Measurements from ENCODE around the gene GHRHR.

GHRHR gene

GRCh38 chr7:30963842-30964241 lies at the start of gene GHRHR:
TSS of gene GHRHR (plus strand) at chr7:30963953. CDS start at chr7:30964069, 116 bp downstream.
- DNase-seq (ENCODE audit: low read depth): no peak

DNA sequence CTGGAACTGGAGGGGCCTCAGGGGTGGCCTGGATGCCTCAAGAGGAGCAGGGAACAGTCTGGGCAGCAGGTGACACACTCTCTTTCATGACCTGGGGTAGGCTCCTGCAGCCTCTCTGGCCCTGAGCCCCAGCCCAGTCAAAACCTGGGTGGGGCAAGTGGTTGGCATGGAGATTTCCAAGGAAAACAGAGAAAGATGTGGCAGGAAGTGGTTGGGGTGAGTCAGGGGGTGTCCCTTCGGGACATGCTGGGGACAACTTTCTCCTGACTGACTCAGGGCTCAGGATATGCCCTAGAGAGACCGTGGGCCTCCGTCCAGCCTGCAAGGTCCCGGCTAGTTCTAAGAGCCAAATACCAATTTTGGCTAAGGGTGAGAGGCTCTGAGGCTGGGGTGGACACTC lies 49.2 kb upstream of the GHRHR start:
- no peak for DNase-seq (ENCODE audit: low read depth)

DNA sequence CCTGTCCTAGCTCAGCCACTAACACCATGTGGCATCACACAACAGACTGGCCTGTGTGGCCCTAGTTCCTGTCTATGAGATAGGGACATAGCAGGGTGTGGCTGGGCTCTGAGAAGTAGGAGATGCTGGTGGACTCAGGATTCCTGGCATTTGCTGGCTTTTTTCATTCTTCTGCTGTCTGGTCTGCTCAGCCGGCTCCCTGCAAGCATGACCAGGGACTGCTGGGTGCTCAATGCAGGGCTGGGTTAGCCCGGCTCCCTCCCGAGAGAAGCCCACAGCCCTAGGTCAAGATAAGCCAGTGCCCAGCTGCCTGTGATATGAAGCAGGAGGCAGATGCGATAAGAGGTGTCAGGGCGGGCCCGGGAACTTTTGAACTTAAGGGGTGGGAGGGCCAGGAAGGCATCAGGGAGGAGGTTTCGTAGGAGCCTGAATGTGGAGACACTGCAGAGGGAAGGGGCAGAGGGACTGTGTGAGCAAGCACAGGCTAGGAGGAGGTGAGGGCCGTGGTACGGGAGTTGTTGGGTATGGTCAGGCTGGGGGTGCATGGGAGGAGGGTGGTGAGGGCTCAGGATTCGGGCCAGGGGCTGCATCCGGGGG lies 48.6 kb upstream of the GHRHR start:
- DNase-seq (ENCODE audit: low read depth): no peak

GRCh38 chr7:30915751-30916150 lies 48.0 kb upstream of the GHRHR start:
- DNase-seq (ENCODE audit: low read depth): no peak

DNA sequence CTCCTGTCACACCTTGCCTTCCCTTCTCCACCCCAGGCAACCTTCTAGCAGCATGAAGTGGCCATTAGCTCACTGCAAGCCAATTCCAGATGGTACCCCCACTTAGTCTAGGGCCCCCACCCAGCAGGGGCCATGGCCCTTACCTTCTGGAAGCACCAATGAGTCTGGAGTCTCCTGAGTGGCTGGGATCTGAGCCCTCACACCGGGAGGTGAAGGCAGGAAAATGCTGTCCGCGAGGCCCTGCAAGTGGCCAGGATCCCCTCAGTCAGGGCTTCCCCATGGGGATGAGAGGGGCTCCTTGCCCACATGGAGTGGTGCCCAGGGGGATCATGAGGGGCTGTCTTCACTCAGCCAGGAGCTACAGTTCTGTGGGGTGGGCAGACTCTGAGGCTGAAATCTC lies 47.5 kb upstream of the GHRHR start:
- no peak for DNase-seq (ENCODE audit: low read depth)

DNA sequence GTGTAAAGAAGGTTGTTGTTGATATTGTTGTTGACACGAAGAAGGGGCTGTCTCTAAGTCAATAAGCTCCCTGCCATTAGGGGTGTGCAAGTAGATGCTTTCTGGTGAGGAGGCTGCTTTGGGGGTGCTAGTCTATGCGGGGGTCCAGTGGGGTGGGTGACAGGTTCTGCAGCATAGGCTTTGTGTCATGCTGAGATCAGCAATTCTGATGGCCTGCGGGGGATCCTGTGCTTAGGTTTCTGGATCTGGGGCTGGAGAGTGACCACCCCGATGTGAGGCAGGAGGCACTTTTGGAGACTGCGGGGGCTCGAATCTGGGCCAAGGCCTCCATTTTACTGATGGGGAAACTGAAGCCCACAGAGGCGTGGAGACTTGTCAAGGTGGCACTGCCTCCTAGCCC lies 47.0 kb upstream of the GHRHR start:
- no peak for DNase-seq (ENCODE audit: low read depth)

GRCh38 chr7:30917216-30917893 lies 46.4 kb upstream of the GHRHR start:
- no peak for DNase-seq (ENCODE audit: low read depth)

DNA sequence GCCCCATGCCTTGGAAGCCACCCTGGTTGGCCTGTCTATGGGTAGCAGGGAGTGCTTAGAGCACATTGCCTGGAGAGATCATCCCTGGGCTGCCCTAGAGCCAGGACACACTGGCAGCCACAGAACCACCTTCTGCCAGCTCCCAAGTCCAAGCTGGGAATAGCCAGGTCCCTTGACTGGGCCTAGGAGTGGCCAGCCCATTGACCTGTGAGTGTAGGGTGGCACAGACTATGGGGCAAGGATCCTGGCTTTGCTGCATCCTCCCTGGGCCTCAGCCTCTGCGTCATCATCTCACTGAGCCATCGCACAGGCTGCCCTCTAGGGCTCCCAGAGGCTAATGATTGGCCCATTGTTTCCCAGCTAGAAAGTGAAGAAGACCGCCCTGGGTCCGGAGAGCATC lies 45.1 kb upstream of the GHRHR start:
- no peak for DNase-seq (ENCODE audit: low read depth)

GRCh38 chr7:30920021-30920583 lies 43.7 kb upstream of the GHRHR start:
- DNase-seq (ENCODE audit: low read depth): no peak

- DNase-seq (ENCODE audit: low read depth): no peak
Observed at GRCh38 chr7:30920584-30921539, 42.9 kb upstream of the GHRHR start.

GRCh38 chr7:30921540-30922401 lies 42.0 kb upstream of the GHRHR start:
- DNase-seq (ENCODE audit: low read depth): no peak

DNA sequence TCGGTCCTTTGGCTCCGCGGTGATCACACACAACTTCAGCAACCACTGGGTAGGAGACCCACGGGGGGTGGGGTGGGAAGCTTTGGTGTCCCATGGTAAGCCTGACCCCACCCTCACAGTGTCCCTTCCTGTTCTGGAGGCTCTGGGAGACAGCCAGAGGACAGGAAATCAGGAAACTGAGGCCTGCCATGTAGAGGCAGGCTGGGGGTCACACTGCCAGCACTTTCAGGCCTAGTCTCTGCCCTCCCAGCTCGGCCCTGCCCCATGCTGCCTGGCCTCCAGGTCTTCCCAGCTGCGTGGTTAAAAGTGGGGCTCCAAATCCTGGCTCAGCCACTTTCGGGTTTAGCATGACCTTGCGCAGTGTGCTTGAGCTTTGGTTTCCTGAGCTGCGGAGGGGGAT lies 41.2 kb upstream of the GHRHR start:
- no peak for DNase-seq (ENCODE audit: low read depth)

DNA sequence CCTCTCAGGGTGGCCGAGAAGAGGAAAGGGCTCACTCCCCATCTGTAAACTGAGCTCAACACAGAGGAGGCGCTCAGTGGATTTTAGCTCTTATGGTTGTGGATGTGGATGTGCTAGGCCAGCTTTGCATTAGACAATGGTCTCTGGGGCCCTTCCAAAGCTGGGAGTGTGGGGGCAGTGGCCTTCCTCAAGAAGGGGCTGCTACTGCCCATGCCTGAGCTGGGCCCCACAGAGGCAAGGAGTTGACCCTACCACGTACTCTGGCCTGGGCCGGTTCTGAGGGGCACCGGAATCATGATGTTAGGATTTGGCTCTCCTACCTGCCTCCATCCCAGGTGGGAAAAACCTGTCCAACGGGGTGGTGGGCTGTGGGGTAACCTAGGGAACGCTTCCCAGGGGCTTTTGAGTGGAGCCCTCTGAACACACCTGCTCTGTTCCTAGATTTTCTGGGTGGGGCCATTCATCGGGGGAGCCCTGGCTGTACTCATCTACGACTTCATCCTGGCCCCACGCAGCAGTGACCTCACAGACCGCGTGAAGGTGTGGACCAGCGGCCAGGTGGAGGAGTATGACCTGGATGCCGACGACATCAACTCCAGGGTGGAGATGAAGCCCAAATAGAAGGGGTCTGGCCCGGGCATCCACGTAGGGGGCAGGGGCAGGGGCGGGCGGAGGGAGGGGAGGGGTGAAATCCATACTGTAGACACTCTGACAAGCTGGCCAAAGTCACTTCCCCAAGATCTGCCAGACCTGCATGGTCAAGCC lies 40.6 kb upstream of the GHRHR start:
- DNase-seq (ENCODE audit: low read depth): no peak

- DNase-seq (ENCODE audit: low read depth): no peak
Observed at GRCh38 chr7:30923774-30924413, 39.9 kb upstream of the GHRHR start.

DNA sequence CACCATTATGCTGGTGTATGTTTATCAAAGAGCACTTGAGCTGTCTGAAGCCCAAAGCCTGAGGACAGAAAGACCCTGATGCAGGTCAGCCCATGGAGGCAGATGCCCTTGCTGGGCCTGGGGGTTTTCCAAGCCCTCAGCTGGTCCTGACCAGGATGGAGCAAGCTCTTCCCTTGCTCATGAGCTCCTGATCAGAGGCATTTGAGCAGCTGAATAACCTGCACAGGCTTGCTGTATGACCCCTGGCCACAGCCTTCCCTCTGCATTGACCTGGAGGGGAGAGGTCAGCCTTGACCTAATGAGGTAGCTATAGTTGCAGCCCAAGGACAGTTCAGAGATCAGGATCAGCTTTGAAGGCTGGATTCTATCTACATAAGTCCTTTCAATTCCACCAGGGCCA lies 39.1 kb upstream of the GHRHR start:
- no peak for DNase-seq (ENCODE audit: low read depth)

DNA sequence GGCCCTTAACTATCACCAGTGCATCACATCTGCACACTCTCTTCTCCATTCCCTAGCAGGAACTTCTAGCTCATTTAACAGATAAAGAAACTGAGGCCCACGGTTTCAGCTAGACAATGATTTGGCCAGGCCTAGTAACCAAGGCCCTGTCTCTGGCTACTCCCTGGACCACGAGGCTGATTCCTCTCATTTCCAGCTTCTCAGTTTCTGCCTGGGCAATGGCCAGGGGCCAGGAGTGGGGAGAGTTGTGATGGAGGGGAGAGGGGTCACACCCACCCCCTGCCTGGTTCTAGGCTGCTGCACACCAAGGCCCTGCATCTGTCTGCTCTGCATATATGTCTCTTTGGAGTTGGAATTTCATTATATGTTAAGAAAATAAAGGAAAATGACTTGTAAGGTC lies 38.6 kb upstream of the GHRHR start:
- no peak for DNase-seq (ENCODE audit: low read depth)

- no peak for DNase-seq (ENCODE audit: low read depth)
Observed at GRCh38 chr7:30925913-30926312, 37.8 kb upstream of the GHRHR start.

DNA sequence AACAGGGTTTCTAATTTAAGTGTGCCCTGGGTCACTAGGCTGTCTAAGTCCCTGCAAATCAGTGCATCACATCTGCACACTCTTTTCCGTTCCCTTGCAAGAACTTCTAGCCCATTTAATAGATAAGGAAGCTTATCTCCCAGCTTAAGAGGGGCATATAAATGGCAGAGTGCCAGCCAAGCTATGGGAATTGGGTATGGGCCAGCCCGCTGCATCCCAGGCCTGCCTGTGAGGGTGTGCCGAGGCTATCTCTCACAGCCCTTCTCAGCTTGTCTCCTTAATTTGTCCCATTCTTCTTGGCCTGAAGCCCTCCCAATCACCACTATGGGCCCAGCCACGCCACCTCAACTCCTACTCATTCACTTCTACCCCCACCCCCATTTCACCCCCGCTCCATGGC lies 37.4 kb upstream of the GHRHR start:
- DNase-seq (ENCODE audit: low read depth): no peak

DNA sequence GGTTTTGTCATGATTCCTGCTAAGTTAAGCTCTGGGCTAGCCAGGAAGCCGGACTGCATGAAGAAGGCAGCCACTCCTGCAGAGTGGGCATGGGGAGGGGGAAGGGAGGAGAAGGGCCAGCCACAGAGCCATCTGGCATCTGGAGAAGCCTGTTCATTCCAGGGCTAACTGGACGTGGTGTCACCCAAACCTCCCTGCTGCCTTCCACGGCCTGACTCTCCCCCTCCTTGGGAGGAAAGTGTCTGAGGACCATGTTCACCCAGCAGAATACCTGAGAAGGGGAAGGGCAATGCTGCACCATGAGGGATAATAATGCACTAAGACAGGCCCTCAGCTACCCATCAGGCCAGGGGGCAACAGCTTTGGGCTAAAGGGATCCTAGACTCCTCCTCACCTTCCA lies 36.7 kb upstream of the GHRHR start:
- no peak for DNase-seq (ENCODE audit: low read depth)

DNA sequence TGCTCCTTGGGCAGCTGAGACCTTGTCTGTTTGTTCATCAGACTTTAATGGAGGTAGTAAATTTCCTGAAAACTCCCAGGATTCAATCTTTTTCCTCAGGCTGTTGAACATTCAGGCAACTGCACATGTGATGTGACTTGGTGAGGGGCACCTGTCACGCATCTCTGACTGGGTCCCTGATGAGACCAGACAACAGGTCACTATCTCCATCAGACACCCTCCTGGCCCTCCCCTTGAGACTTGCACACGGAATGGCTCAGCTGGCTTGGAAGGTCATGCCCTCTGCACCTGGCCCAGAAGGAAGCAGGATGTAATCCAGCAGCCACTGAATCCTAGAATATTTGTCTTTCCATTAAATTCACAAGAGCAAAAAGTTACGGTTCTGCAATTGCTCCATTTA lies 36.2 kb upstream of the GHRHR start:
- no peak for DNase-seq (ENCODE audit: low read depth)

Data from stimulated activated CD8-positive, alpha-beta memory T cell treated with anti-CD3 and anti-CD28 coated beads, Interleukin-12 subunit alpha, Interleukin-12 subunit beta, amount 100 ng/mL, for 4 hours (primary cell).